NCI-H460 (cell line): Measurements from ENCODE around the gene RCCD1. TPM values are rescaled to one million over a fixed set of nuclear protein-coding genes. Genes with fewer than 3 reads are reported as not detected.

ENCODE experiments used
- DNase-seq: peaks from one replicate; pipeline ENCODE4 v3.0.0-alpha.2; 2016; ENCODE audit warnings: low read depth; ENCODE audit errors: extremely low read depth
- total RNA-seq: library from RNA; depleted of rRNA; stranded (reverse); fragments of >200 nt; shearing (Covaris generic); gene quantifications from 2 replicates; pipeline ENCODE4 v1.2.3, GENCODE V29; 2014

Gene RCCD1
- total RNA-seq, 1 experiment from 2014 or later, result 24.1 TPM

GRCh38 chr15:90960298-90961091 is 5.8 kb downstream of the RCCD1 start:
- no peak for DNase-seq

GRCh38 chr15:90962021-90962420 is 7.3 kb downstream of the RCCD1 start:
- DNase-seq, result no peak

- no peak for DNase-seq
These were observed 11.6 kb downstream of the RCCD1 start for GRCh38 chr15:90966262-90966661.

DNA sequence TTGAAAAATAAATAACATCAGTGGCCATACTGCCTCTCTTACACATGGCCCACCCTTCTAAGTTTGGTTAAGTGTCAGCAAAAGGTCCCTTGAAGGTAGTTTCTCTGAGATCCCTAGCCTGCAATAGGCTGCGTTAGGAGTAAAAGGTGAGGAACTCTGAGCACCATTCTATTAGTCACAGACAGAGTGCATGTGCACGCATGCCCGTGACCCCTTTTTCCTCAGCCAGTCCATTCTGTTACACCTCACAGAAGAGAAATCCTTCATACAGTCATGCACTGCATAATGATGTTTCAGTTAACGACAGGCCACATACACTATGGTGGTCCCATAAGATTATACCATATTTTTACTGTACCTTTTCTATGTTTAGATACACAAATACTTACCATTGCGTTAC is 12.5 kb downstream of the RCCD1 start:
- no peak for DNase-seq

- no peak for DNase-seq
These were observed 13.8 kb downstream of the RCCD1 start for GRCh38 chr15:90968434-90968833.

DNA sequence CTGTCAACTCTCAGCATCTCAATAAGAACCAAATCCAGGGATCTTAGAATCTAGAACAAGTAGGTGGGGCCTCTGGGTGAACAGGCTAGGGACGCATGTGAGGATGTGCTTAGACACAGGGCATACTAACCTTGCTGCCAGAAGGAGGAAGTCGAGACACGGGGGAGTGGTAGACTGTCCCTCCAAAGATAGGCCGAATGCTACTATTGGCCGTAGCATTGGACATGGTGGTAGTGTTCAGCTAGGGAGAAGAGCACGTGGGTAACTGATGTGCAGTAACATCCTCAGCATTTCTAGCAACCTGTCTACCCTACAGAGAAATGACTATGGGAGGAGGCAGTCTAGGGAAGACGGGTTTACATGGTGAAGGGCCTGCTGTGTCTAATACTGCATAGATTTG is 15.6 kb downstream of the RCCD1 start:
- no peak for DNase-seq

DNA sequence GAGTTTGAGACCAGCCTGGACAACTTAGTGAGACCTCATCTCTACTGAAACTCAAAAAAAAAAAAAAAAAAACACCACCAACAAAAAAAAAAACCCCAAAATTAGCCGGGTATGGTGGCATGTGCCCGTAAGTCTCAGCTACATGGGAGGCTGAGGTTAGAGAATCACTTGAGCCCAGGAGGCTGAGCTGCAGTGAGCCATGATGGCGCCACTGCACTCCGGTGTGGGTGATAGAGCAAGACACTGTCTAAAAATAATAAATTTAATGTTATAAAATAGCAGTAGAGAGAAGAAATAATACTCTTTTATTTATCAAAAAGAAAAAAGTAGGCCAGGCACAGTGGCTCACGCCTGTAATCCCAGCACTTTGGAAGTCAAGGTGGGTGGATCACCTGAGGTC is 17.4 kb downstream of the RCCD1 start:
- no peak for DNase-seq

- no peak for DNase-seq
These were observed 19.5 kb downstream of the RCCD1 start for GRCh38 chr15:90974216-90974615.

- no peak for DNase-seq
These were observed 24.9 kb downstream of the RCCD1 start for GRCh38 chr15:90979582-90979981.

GRCh38 chr15:90981681-90982080 is 27.0 kb downstream of the RCCD1 start:
- DNase-seq, result no peak

DNA sequence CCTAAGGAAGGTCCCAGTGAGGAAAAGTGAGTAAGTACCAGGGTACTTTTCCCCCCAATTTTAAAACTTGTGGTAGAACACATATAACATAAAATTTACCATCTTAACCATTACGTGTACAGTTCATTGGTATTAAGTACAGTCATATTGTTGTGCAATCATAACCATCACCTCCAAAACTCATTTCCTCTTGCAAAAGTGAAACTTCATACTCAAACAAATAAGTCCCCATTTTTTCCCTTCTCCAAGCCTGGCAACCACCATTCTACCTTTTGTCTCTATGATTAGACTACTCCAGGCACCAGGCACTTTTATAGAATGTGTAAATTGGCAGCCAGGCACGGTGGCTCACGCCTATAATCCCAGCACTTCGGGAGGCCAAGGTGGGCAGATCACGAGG is 27.5 kb downstream of the RCCD1 start:
- DNase-seq, result no peak

DNA sequence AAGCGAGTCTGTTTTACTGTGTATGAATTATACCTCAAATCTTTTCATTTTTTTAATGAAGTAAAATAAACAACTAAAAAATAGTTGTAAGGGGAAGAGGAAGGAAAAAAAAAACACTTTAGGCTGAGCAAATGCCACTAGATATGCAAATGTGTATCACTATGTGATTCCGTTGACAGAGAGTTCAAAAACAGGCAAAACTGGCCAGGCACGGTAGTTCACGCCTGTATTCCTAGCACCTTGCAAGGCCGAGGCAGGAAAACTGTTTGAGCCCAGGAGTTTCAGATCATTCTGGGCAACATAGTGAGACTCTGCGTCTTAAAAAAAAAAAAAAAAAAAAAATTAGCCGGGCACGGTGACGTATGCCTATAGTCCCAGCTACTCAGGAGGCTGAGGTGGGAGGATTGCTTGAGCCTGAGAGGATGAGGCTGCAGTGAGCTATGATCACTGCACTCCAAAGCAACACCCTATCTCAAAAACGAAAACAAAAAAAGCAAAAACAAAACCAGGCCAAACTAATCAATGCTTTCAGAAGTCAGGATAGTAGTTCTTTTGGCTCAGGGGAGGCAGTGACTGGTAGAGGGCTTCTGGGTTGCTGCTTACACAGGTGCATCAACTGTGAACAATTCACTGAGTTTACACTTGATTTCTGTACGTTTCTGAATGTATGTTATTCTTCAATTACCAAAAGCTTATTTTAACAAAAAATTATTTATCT is 32.3 kb downstream of the RCCD1 start:
- no peak for DNase-seq

DNA sequence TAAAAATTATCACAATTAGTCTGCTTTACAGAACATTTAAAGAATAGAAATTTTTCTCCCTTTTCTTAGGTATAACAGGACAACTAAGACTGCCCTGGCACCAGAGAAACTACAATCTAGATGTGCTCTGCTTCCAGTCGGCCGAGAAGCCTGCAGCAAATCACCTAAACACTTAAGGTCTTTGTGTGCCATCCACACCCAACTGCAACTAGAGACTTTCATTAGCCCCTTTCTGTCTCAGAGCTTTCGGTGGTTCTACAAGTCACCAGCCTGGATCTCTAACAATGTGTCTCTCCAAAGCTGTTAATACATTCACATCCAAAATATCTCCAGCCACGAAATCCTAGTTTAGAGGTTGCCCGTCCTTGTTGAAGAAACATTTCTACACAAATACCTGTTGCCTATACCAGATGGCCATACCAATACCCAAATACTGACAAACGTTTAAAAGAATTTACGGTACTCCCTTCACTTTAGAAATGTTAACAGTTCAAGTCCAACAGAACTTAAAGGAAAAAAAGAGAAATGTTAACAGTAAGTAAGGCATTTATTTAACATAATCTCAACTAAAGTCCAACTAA is 33.0 kb downstream of the RCCD1 start:
- DNase-seq, result no peak

DNA sequence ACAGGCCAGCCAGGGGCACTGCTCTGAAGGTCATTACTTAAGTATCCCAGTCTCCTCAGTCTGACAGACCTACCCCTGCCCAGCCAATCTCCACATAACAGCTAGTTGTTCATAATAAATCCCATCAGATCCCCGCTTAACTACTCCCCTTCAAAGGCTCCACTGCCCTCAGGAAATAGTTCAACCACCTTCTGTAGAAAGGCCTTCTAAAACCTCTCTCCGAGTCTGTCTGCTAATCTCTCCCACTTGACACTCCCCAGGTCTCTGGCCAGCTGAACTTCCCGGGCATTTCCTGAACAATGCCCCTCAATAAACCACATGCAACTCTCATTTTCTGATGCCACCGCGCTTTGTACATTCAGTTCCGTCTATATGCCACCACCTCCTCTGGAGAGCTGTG is 33.6 kb downstream of the RCCD1 start:
- DNase-seq, result no peak

- no peak for DNase-seq
These were observed 34.5 kb downstream of the RCCD1 start for GRCh38 chr15:90989040-90989768.

- DNase-seq, result no peak
These were observed 35.8 kb downstream of the RCCD1 start for GRCh38 chr15:90990446-90990845.

DNA sequence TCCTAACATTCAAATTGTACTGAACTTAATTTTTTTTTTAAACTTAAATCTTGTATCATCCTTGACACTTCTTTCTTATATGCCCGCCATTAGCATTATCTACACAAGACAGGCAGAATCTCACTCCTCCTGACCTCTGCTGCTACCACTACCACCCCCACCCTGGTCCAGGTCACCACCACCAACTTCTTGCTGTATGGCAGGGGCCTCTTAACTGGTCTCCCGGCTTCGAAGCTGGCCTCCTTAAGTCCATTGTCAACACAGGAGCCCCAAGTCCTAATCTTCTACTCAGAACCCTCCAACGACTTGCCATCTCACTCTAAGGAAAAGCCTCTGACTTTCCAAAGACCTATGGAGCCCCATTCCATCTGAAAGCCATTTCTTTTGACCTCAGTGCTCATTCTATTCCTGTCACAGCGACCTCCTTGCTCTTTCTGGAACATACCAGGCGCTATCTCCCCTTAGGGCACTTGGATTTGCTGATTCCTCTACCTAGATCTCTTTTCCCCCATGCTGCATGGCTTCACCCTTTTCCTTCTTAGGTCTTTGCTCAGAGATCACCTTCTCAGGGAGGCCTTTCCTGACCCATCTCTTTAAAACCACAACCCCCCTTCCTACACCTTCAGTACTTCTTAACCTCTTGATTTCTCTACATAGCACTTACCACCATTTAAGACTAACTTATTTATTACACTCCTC is 37.1 kb downstream of the RCCD1 start:
- DNase-seq, result no peak

DNA sequence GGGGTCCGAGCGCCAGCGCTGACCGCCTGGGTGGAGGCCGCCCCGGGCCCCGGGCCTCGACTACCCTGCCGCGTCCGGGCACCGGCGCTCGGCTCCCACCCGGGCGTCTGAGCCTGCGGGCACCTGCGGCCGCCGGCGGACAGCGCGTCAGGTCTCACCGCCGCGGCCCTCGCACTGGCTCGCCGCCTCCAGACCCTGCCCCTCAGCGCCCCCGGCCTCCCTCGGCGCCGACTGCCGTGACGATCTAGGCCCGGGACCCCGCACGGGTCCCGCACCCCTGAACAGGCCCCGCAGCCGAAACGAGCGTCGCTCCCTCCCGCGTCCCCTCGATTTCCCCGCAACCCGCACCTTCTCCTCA is 39.4 kb downstream of the RCCD1 start:
- no peak for DNase-seq

- peak; percentile 97 for DNase-seq
These were observed 40.0 kb downstream of the RCCD1 start, which contains the start of gene PRC1 for GRCh38 chr15:90994417-90995311. PRC1 (minus strand) TSS chr15:90994535; CDS start chr15:90994417, 118 bp downstream.

DNA sequence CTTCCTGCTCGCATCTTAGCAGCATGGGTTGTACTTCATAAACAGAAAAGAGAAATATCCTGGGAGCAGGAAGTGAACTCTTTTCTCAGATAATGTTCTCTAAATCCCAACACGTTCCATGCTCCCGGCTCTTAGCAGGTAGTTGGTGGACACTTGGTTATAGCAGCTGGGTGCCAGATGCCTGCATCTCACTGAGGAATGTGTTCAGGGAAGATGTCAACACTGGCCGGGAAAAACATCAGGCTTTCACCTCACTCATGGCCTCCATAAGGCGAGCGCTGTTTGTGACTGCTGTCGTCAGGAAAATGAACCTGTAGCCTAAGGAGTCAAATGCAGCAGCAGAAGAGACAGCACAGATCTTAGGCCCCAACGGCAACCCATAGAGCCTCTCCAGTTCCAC is 44.1 kb downstream of the RCCD1 start:
- no peak for DNase-seq
